HG03025 (cell line): ENCODE measurements around the gene BPGM.

Source experiments
- ATAC-seq: cut with Tn5 transposase; IDR thresholded peaks from one replicate; pipeline ENCODE4 v1.9.1; 2021; ENCODE audit warnings: mild to moderate bottlenecking, moderate library complexity; ENCODE audit not compliant: unreplicated experiment, low FRiP score

The BPGM gene

GRCh38 chr7:134714470-134715205 lies 68.0 kb downstream of the BPGM start:
- ATAC-seq = no peak

- ATAC-seq = no peak
These were observed 71.7 kb downstream of the BPGM start for GRCh38 chr7:134718211-134718875.

- no peak for ATAC-seq
These were observed 73.7 kb downstream of the BPGM start for GRCh38 chr7:134720091-134720935.

- no peak for ATAC-seq
These were observed 74.5 kb downstream of the BPGM start for GRCh38 chr7:134721171-134721570.

GRCh38 chr7:134722786-134723322 lies 76.2 kb downstream of the BPGM start:
- no peak for ATAC-seq

- no peak for ATAC-seq
These were observed 77.2 kb downstream of the BPGM start for GRCh38 chr7:134723892-134724291.

GRCh38 chr7:134724606-134725005 lies 78.0 kb downstream of the BPGM start:
- ATAC-seq = no peak

GRCh38 chr7:134726581-134726980 lies 79.9 kb downstream of the BPGM start:
- ATAC-seq = no peak

GRCh38 chr7:134727711-134728110 lies 81.1 kb downstream of the BPGM start:
- ATAC-seq = no peak
